ENCODE results near the gene SHF.
"Not testable (repeated sequence)": the region's sequence is repeated elsewhere in the genome, so short reads cannot be mapped to it uniquely, and the experiment has no call there.

Gene SHF, protein sequence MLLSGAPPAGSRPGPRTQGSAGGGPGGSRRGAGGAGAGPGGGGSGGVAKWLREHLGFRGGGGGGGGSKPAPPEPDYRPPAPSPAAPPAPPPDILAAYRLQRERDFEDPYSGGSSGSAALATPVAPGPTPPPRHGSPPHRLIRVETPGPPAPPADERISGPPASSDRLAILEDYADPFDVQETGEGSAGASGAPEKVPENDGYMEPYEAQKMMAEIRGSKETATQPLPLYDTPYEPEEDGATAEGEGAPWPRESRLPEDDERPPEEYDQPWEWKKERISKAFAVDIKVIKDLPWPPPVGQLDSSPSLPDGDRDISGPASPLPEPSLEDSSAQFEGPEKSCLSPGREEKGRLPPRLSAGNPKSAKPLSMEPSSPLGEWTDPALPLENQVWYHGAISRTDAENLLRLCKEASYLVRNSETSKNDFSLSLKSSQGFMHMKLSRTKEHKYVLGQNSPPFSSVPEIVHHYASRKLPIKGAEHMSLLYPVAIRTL

DNA sequence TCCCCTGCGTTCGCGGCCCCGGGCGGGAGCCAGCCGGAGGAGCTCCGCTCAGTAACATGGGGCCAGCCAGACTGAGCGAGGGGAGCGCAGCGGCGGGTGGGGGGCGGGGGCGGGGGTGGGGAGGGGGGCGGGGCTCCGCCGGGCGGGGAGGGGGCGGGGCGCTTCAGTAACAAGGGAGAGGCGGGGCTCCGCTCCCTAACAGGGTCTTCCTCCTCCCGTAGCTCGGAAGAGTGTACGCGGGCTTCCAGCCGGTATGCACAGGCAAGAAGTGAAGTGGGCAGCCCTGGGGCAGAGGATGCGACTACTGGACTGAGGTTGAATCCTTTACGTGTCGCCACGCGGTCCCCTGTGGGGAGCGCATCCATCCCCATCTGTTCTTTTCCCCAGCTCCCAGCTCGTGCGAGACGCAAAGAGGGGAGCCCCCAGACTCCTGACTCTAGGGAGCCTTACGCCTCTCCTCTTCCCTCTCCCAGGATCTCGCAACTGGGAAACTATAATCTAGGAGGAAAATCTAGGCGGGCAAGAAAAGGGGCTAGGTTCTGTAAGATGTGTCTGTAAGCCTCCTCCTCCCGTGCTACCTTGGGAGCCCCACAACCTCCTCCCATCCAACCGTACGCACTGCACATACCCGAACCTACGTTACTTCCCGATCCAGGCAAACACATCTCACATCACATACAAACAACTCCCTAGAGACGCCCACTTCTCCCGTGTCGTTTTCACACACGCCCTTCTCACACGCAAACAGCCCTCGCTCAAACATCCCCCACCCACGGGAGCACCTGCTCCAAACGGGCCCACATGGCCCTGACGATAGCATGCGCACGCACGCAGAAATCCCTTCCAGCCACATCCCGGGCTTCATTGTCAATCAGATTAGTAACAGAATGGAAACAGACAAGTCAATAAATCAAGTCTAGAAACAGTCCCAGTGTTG is at the start of gene SHF:
SHF (minus strand) TSS at position 73 of the 937 bp plus-strand sequence; CDS start at position 58, 15 bp downstream.
- TF ChIP-seq, protein P1, sequence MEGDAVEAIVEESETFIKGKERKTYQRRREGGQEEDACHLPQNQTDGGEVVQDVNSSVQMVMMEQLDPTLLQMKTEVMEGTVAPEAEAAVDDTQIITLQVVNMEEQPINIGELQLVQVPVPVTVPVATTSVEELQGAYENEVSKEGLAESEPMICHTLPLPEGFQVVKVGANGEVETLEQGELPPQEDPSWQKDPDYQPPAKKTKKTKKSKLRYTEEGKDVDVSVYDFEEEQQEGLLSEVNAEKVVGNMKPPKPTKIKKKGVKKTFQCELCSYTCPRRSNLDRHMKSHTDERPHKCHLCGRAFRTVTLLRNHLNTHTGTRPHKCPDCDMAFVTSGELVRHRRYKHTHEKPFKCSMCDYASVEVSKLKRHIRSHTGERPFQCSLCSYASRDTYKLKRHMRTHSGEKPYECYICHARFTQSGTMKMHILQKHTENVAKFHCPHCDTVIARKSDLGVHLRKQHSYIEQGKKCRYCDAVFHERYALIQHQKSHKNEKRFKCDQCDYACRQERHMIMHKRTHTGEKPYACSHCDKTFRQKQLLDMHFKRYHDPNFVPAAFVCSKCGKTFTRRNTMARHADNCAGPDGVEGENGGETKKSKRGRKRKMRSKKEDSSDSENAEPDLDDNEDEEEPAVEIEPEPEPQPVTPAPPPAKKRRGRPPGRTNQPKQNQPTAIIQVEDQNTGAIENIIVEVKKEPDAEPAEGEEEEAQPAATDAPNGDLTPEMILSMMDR (IDR thresholded peaks at IDR 0.05; ENCODE audit: low read depth, low read length) = no peak
- DNase-seq (ENCODE audit: extremely low read depth, low read depth) = no peak

DNA sequence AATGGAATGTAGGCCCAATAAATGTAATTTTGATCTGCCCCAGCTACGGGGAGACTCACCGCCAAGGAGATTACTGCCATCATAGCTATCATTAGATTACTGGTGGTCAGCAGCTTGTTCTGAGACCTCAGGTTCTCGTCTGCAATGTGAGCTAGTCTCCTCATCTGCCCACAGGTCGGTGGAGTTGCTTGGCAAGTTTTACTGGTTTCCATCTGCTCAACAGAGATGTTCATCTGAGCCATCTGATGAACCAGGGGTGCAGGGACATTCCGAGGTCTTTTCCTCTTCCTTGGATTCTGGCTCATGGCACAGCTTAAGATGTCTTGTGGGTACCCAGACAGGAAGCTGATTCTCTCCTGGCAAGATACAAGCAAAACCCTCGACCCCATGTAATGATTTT is 49.0 kb upstream of the SHF start:
- not testable (repeated sequence) for DNase-seq (ENCODE audit: extremely low read depth, low read depth)

DNA sequence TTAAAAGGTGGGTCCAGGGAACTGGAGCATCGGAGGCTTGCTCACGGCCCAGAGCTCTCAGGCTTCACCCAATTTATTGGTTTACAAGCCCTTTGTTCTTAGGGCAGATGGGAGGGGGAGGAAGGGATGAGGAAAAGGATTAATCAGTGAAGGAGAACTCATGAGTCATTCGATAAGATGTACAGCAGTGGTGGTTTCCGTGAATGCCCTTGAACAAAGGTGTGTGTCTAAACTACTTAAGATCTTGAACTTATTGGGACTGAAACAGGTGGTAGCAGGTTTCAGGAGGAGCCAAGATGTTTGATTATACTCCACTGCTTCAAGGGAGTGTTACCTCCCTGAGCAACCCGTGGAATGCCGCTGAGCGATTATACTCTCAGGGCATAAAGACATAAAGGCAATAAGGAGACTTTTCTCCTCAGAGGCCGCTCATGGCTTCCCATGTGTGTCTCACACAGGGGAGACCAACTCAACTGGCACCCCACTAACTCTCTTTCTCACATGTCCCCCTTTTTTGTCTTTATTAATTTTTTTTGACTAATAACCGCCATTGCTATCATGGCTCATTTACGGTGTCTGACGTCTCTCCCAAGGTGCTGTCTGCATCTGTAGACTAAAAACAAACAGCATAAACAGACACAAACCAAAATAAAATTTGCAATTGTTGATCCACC is 46.9 kb upstream of the SHF start:
- DNase-seq (ENCODE audit: extremely low read depth, low read depth) = no peak
- TF ChIP-seq, protein P1 (IDR thresholded peaks at IDR 0.05; ENCODE audit: low read depth, low read length) = no peak

DNA sequence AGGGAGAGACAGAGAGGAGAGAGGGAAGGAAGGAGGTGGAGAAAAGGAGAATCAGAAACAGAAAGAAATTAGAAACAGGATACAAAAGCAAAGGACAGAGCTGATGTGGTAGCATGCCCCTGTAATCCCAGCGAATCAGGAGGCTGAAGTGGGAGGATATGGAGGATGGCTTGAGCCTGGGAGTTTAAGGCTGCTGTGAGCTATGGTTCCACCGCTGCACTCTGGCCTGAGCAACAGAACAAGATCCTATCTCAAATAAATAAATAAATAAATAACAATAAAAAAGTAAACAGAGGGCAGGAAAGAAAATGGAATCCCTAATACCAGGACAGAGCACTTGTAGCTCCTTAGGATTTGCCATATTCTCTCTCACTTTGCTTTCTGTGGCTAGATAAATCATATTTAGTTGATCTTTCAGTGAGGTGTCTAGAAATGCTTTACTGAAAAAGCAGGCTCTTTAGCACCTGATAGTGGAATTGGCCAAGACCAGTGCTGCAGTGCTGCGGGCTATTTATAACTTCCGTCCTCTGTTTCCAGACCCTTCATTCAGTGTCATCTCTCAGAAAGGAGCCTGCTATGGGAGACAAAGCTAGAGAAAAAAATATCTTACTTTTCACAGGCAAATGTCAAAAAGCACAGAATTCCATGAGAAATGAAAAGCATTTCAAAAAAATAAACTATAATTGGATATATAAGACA is 44.2 kb upstream of the SHF start:
- DNase-seq (ENCODE audit: extremely low read depth, low read depth) = no peak
- TF ChIP-seq, protein P1 (IDR thresholded peaks at IDR 0.05; ENCODE audit: low read depth, low read length) = no peak

DNA sequence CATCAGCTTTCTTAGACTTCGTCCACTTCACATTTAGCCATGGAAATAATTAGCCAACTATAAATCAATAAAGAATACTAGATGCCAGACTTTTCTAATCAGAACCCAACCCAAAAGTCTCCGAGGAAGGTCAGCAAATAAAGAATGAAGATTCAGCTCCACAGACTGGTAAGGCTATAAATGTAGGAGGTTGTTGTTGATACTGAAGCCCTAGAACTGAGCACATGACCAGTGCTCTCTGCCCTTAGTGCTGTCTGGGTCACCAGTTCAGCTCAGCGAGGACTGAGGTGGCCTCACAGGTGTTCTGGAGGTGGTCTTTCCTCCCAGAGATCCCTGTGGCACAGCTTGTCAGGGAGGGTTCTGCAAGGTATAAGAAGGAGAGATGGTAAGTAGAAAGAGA is 43.4 kb upstream of the SHF start:
- no peak for DNase-seq (ENCODE audit: extremely low read depth, low read depth)
- TF ChIP-seq, protein P1 (IDR thresholded peaks at IDR 0.05; ENCODE audit: low read depth, low read length) = no peak

DNA sequence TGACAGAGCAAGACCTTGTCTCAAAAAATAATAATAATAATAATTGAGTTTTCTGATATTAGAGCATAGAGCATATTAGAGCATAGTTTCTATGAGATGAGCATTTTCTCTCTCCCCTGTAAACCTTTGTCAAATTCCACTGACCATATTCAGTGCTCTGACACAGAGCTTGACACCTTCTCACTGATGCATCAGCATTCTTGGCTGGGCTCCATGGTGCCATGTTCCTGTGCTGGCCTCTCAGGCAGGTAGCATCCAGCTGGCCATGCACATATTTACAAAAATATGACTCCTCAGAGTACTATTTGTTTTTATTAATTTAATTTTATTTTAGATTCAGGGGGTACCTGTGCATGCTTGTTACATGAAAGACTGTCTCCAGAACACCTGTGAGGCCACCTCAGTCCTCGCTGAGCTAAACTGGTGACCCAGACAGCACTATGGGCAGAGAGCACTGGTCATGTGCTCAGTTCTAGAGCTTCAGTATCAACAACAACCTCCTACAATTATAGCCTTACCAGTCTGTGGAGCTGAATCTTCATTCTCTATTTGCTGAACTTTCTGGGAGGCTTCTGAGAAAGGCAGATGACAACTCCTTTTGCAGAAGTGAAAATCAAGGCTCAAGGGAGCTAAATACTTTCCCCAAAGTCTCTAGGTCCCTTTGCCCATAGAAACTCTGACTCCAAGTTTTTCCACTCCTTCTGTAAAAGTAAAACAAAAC is 42.6 kb upstream of the SHF start:
- no peak for DNase-seq (ENCODE audit: extremely low read depth, low read depth)
- TF ChIP-seq, protein P1 (IDR thresholded peaks at IDR 0.05; ENCODE audit: low read depth, low read length) = no peak

All from AG09319 (cell line).